ENCODE measurements around the gene TRAPPC14. TPM values are rescaled to one million over a fixed set of nuclear protein-coding genes. Genes with fewer than 3 reads are reported as not detected.

Gene TRAPPC14
- total and polyA plus RNA-seq, 4 donors = 3.6 to 28.2 (median 16.9) TPM

DNA sequence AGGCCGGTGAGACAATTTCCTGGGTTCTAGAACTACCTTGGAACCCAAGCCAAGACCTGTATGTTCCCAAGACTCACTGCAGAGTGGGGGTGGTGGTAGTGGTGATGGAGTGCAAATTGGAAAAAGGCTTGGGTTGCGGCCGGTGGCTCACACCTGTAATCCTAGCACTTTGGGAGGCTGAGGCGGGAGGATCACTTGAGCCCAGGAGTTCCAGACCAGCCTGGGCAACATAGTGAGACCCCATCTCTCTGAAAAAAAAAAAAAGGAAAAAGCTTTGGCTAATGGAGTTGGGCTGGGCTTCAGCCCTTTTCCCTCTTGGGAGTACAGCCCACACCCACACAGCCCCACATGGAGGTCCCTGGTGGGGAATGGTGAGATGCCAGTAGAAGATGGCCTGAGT lies 53.0 kb downstream of the TRAPPC14 start:
- H3K27ac ChIP-seq (ENCODE audit: low read depth in 1 of 2, low read length in 2 of 2) = no peak overlapping the region
- no peak for ATAC-seq (ENCODE audit: low FRiP score)
- peaks cover 0 to 7% of the 10 kb centered on the region in 2 donors for H3K36me3 ChIP-seq (ENCODE audit: control insufficient read depth in 1 of 2, insufficient read depth in 2 of 2, low read length in 1 of 2)
- H3K4me1 ChIP-seq (ENCODE audit: control insufficient read depth in 1 of 2, insufficient read depth in 2 of 2, low read length in 2 of 2) = no peaks in the 10 kb centered on the region
- DNase-seq = no peak
- H3K4me3 ChIP-seq (ENCODE audit: low read length in 2 of 2) = no peak overlapping the region
- no peaks in the 10 kb centered on the region for H3K27me3 ChIP-seq (ENCODE audit: control insufficient read depth in 1 of 2, insufficient read depth in 2 of 2, low read length in 1 of 2)
- WGBS, 2 donors = 91 to 94% methylated on average over 4 of the region's 4 CpGs
- H3K9me3 ChIP-seq (ENCODE audit: control insufficient read depth, low read length) = no peaks in the 10 kb centered on the region
- intact Hi-C loops (cut with DNase I) = no loop called here

Small RNA genes within 50 kb of the gene (microRNA-seq; reads per million reads assigned to microRNA genes)
- 0 reads per million in 2 donors for gene MIR4658

Other genes starting within 250 kb of the TRAPPC14 start
- gene TRIM4, start 239.2 kb downstream of the TRAPPC14 start, total RNA-seq = 10 to 100 TPM; 24.7 to 33.4 TPM
- 10 to 100 TPM; 16.4 to 20.3 TPM for gene TRIM4, start 239.2 kb downstream of the TRAPPC14 start, polyA plus RNA-seq
- gene GJC3, start 229.1 kb downstream of the TRAPPC14 start, total RNA-seq = under 1 TPM in 1 of 2 donors, not detected in 1; 0.57 TPM
- gene GJC3, start 229.1 kb downstream of the TRAPPC14 start, polyA plus RNA-seq = not detected
- gene AZGP1, start 182.7 kb downstream of the TRAPPC14 start, total RNA-seq = 1 to 10 TPM in 1 of 2 donors, under 1 TPM in 1; 0.63 to 1.3 TPM
- gene AZGP1, start 182.7 kb downstream of the TRAPPC14 start, polyA plus RNA-seq = 1 to 10 TPM in 1 of 2 donors, under 1 TPM in 1; 0.13 to 3.5 TPM
- 10 to 100 TPM; 57.9 to 80.9 TPM for gene ZKSCAN1, start 143.1 kb downstream of the TRAPPC14 start, total RNA-seq
- gene ZKSCAN1, start 143.1 kb downstream of the TRAPPC14 start, polyA plus RNA-seq = 10 to 100 TPM in 1 of 2 donors, 1 to 10 TPM in 1; 6.5 to 15.3 TPM
- gene ZSCAN21, start 108.9 kb downstream of the TRAPPC14 start, total RNA-seq = 10 to 100 TPM in 1 of 2 donors, 1 to 10 TPM in 1; 7.9 to 10.7 TPM
- 10 to 100 TPM in 1 of 2 donors, 1 to 10 TPM in 1; 7.0 to 10.3 TPM for gene ZSCAN21, start 108.9 kb downstream of the TRAPPC14 start, polyA plus RNA-seq
- 10 to 100 TPM; 22.0 to 26.7 TPM for gene ZNF3, start 77.0 kb downstream of the TRAPPC14 start, total RNA-seq
- gene ZNF3, start 77.0 kb downstream of the TRAPPC14 start, polyA plus RNA-seq = 10 to 100 TPM in 1 of 2 donors, 1 to 10 TPM in 1; 6.3 to 24.1 TPM
- gene COPS6, start 69.8 kb downstream of the TRAPPC14 start, total RNA-seq = 10 to 100 TPM; 79.7 to 81.0 TPM
- 100 to 1,000 TPM in 1 of 2 donors, 10 to 100 TPM in 1; 73.9 to 132 TPM for gene COPS6, start 69.8 kb downstream of the TRAPPC14 start, polyA plus RNA-seq
- 10 to 100 TPM; 27.1 to 45.8 TPM for gene MCM7, start 57.3 kb downstream of the TRAPPC14 start, total RNA-seq
- 10 to 100 TPM; 47.2 to 90.8 TPM for gene MCM7, start 57.3 kb downstream of the TRAPPC14 start, polyA plus RNA-seq
- gene AP4M1, start 57.1 kb downstream of the TRAPPC14 start, total RNA-seq = 10 to 100 TPM; 14.9 to 20.5 TPM
- 10 to 100 TPM in 1 of 2 donors, 1 to 10 TPM in 1; 8.1 to 60.9 TPM for gene AP4M1, start 57.1 kb downstream of the TRAPPC14 start, polyA plus RNA-seq
- gene TAF6, start 39.4 kb downstream of the TRAPPC14 start, total RNA-seq = 10 to 100 TPM; 31.7 to 38.7 TPM
- 10 to 100 TPM; 24.2 to 39.3 TPM for gene TAF6, start 39.4 kb downstream of the TRAPPC14 start, polyA plus RNA-seq
- gene CNPY4, start 39.1 kb downstream of the TRAPPC14 start, total RNA-seq = 10 to 100 TPM; 14.0 to 29.5 TPM
- gene CNPY4, start 39.1 kb downstream of the TRAPPC14 start, polyA plus RNA-seq = 10 to 100 TPM; 17.2 to 35.0 TPM
- 1 to 10 TPM; 1.8 to 1.9 TPM for gene MBLAC1, start 31.8 kb downstream of the TRAPPC14 start, total RNA-seq
- gene MBLAC1, start 31.8 kb downstream of the TRAPPC14 start, polyA plus RNA-seq = 1 to 10 TPM; 1.4 to 2.3 TPM
- gene LAMTOR4, start 9.8 kb downstream of the TRAPPC14 start, total RNA-seq = 100 to 1,000 TPM in 1 of 2 donors, 10 to 100 TPM in 1; 80.2 to 104 TPM
- gene LAMTOR4, start 9.8 kb downstream of the TRAPPC14 start, polyA plus RNA-seq = 100 to 1,000 TPM; 267 to 310 TPM
- 10 to 100 TPM in 1 of 2 donors, 1 to 10 TPM in 1; 4.4 to 14.9 TPM for gene GAL3ST4, start 9.9 kb upstream of the TRAPPC14 start, total RNA-seq
- gene GAL3ST4, start 9.9 kb upstream of the TRAPPC14 start, polyA plus RNA-seq = 10 to 100 TPM in 1 of 2 donors, 1 to 10 TPM in 1; 5.8 to 12.5 TPM
- 1 to 10 TPM in 1 of 2 donors, under 1 TPM in 1; 0.78 to 3.7 TPM for gene GPC2, start 18.7 kb upstream of the TRAPPC14 start, total RNA-seq
- gene GPC2, start 18.7 kb upstream of the TRAPPC14 start, polyA plus RNA-seq = 1 to 10 TPM in 1 of 2 donors, under 1 TPM in 1; 0.63 to 1.2 TPM
- gene STAG3, start 19.2 kb upstream of the TRAPPC14 start, total RNA-seq = 1 to 10 TPM in 1 of 2 donors, under 1 TPM in 1; 0.96 to 1.5 TPM
- gene STAG3, start 19.2 kb upstream of the TRAPPC14 start, polyA plus RNA-seq = 1 to 10 TPM in 1 of 2 donors, under 1 TPM in 1; 0.13 to 1.7 TPM
- gene PVRIG, start 61.2 kb upstream of the TRAPPC14 start, total RNA-seq = 1 to 10 TPM in 1 of 2 donors, under 1 TPM in 1; 0.23 to 2.1 TPM
- under 1 TPM in 1 of 2 donors, not detected in 1; 0.25 TPM for gene PVRIG, start 61.2 kb upstream of the TRAPPC14 start, polyA plus RNA-seq
- not detected for gene SPDYE3, start 149.0 kb upstream of the TRAPPC14 start, total RNA-seq
- gene SPDYE3, start 149.0 kb upstream of the TRAPPC14 start, polyA plus RNA-seq = not detected
- 10 to 100 TPM; 30.7 to 51.2 TPM for gene PILRB, start 199.4 kb upstream of the TRAPPC14 start, total RNA-seq
- gene PILRB, start 199.4 kb upstream of the TRAPPC14 start, polyA plus RNA-seq = 100 to 1,000 TPM in 1 of 2 donors, 10 to 100 TPM in 1; 13.9 to 186 TPM
- gene PILRA, start 214.8 kb upstream of the TRAPPC14 start, total RNA-seq = 10 to 100 TPM; 11.2 to 21.5 TPM
- 10 to 100 TPM in 1 of 2 donors, 1 to 10 TPM in 1; 5.8 to 10.6 TPM for gene PILRA, start 214.8 kb upstream of the TRAPPC14 start, polyA plus RNA-seq